Thyroid gland (tissue), 4 donors: ENCODE results near the gene RAMAC. TPM values are rescaled to one million over a fixed set of nuclear protein-coding genes. Genes with fewer than 3 reads are reported as not detected.

Experiments
- DNase-seq, 2 donors: peaks; one replicate each; pipeline ENCODE4 v3.0.0-alpha.2; 2019
- H3K27ac ChIP-seq, 3 donors: fragments of 200-600 bp; sonication (generic); 1 replicate in 2 of 3; 2 replicates in 1 of 3; pipeline ENCODE4 v1.5.1; 2016 to 2019; ENCODE audit warnings: mild to moderate bottlenecking in 1 of 3, moderate library complexity in 1 of 3
- H3K27me3 ChIP-seq: fragments of 200-600 bp; sonication (generic); one replicate; pipeline ENCODE4 v1.5.1; 2019
- H3K36me3 ChIP-seq, 2 donors: fragments of 200-600 bp; sonication (generic); one replicate each; pipeline ENCODE4 v1.5.1; 2016 to 2019
- H3K4me1 ChIP-seq, 2 donors: fragments of 200-600 bp; sonication (generic); one replicate each; pipeline ENCODE4 v1.5.1; 2017 to 2019
- H3K4me3 ChIP-seq, 3 donors: fragments of 200-600 bp; sonication (generic); replicated peaks in 1 of 3; 1 replicate in 2 of 3; 2 replicates in 1 of 3; pipeline ENCODE4 v1.5.1; 2016; ENCODE audit warnings: mild to moderate bottlenecking in 1 of 3
- H3K9me3 ChIP-seq: fragments of 200-600 bp; sonication (generic); one replicate; pipeline ENCODE4 v1.5.1; 2017
- POLR2A ChIP-seq, 2 donors: fragments of 450-650 bp; IDR thresholded peaks; one replicate each; pipeline ENCODE4 v1.6.1; 2017; ENCODE audit warnings: antibody characterized with exemption in 2 of 2, mild to moderate bottlenecking in 2 of 2, moderate library complexity in 1 of 2
- WGBS, 2 donors: methylation state at CpG; one replicate each; pipeline ENCODE4 v1.1.5; 2017; 5-methylcytosine and 5-hydroxymethylcytosine counted together
- intact Hi-C: fragments of 100-400 bp; cut with DNase I; formaldehyde crosslinking; loops from one replicate; pipeline ENCODE4 v1.15.1; 2023
- total RNA-seq, 4 donors: library from RNA; depleted of rRNA; stranded (reverse); fragments of >200 nt; gene quantifications; one replicate each; pipeline ENCODE4 v1.2.3, GENCODE V29; 2016
- TF ChIP-seq, protein P1 (sequence below), 6 experiments: fragments of 200-600 bp in 3 of 6; fragments of 450-650 bp in 3 of 6; sonication (generic) in 3 of 6; IDR thresholded peaks; one replicate each; pipeline ENCODE4 v1.5.1; 2016 to 2019; ENCODE audit warnings: antibody characterized with exemption in 6 of 6, mild to moderate bottlenecking in 2 of 6, inconsistent platforms in 1 of 6, moderate library complexity in 1 of 6

RAMAC gene
- total RNA-seq, 4 donors from 2014 or later = 18.7 to 24.0 (median 22.0) TPM

DNA sequence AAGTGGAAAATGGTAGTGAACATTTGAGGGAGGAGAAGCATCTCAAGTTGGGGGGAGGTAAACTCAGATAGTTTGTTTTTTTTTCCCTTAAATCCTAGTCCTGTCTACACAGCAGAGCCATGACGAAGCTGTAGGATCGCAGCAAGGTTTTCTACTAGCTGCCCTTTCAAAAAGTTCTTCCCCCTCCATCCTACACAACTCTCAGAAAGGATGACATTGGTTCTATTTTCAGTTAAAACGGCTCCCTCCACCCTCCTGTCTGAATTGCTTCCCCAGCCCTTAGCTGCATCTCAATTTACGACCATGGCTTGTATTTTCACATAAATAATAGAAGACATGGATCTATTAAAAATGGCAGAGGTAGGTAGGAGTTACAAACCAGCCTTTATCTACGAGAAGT, 35.7 kb upstream of the RAMAC start:
- H3K4me1 ChIP-seq = peaks cover 39 to 40% of the 10 kb centered on the region in 2 donors
- intact Hi-C loops = no loop called here
- 59 to 65% methylated on average over 5 of the region's 5 CpGs for WGBS, 2 donors
- peak overlapping the region; percentile 87 to 92 (median 91) for H3K27ac ChIP-seq
- H3K9me3 ChIP-seq = no peaks in the 10 kb centered on the region
- no peak overlapping the region for H3K4me3 ChIP-seq
- TF ChIP-seq, protein P1, sequence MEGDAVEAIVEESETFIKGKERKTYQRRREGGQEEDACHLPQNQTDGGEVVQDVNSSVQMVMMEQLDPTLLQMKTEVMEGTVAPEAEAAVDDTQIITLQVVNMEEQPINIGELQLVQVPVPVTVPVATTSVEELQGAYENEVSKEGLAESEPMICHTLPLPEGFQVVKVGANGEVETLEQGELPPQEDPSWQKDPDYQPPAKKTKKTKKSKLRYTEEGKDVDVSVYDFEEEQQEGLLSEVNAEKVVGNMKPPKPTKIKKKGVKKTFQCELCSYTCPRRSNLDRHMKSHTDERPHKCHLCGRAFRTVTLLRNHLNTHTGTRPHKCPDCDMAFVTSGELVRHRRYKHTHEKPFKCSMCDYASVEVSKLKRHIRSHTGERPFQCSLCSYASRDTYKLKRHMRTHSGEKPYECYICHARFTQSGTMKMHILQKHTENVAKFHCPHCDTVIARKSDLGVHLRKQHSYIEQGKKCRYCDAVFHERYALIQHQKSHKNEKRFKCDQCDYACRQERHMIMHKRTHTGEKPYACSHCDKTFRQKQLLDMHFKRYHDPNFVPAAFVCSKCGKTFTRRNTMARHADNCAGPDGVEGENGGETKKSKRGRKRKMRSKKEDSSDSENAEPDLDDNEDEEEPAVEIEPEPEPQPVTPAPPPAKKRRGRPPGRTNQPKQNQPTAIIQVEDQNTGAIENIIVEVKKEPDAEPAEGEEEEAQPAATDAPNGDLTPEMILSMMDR (IDR thresholded peaks at IDR 0.05) = no peak
- TF ChIP-seq POLR2A (IDR thresholded peaks at IDR 0.05) = no peak
- H3K36me3 ChIP-seq = no peaks in the 10 kb centered on the region
- no peak for DNase-seq
- H3K27me3 ChIP-seq = no peaks in the 10 kb centered on the region

DNA sequence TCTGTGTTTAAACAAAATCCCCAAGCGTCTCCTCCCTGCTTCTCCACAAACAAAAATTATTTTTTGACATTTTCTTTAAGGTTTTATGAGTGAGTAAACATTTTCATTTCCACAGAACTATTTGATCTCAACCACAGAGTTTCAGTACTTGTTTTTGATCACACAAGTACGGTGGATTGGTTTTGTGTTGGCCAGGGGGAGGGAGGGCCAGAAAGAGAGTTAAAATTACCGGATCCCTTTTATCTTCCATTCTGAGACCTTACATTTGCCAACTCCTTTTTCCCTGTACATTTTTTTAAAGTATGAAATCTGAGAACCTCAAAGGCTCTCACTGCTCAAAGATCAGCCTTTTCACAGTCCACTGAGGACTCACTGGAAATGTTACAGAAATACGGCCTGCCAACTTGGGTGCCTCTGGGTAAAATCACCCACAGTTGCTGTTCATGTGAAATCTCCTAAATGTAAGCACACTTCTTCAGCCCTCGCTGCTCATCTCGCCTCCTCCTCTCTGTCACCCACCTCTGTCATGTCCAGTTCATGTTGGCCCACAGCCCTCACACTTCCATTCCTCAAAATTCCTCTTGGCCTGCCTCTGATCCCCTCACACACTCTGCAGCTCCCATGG, 35.2 kb upstream of the RAMAC start:
- H3K9me3 ChIP-seq = no peaks in the 10 kb centered on the region
- TF ChIP-seq, protein P1 (IDR thresholded peaks at IDR 0.05) = no peak
- TF ChIP-seq POLR2A (IDR thresholded peaks at IDR 0.05) = peak in 1 of 2 donors; percentile 52
- no peaks in the 10 kb centered on the region for H3K27me3 ChIP-seq
- no peaks in the 10 kb centered on the region for H3K36me3 ChIP-seq
- peaks cover 33 to 34% of the 10 kb centered on the region in 2 donors for H3K4me1 ChIP-seq
- H3K4me3 ChIP-seq = peak overlapping the region in 2 of 3 donors; percentile 2 to 70
- 28 to 35% methylated on average over 6 of the region's 6 CpGs for WGBS, 2 donors
- intact Hi-C loops = no loop called here
- peak overlapping the region; percentile 87 to 92 (median 91) for H3K27ac ChIP-seq
- DNase-seq = peak; percentile 32 to 41

DNA sequence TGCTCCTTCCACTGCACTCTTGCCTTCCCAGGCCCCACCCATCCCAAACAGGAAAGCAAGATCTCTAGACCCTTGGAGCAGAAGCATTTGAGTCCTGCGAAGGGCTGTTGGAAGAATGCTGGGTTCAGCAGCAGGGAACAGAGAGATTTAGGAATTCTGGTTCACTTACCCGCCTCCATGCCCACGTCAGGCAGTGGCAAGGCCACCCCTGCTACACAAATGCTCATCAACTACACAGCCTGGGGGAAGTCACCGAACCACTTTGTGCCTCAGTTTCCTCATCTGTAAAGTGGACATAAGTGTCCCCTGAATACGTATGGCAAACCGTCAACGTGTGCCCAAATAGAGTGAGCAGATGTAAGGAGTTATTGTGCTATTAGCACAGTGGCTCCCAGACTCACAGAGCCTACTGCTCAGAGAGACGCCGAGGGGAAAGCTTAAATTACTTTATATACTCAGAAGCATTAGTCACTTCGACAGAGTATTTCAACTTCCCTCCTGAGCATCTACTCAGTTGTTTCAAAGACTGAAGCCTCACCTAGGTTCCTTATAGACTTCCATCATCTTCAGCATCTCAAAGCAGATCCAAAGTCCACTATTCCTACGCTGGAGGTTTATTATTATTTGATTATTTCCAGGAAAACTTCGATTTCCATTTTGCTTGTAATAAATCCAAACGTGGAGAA, 34.4 kb upstream of the RAMAC start:
- WGBS, 2 donors = 56% methylated on average over 13 of the region's 13 CpGs
- H3K4me1 ChIP-seq = peaks cover 27 to 31% of the 10 kb centered on the region in 2 donors
- no peaks in the 10 kb centered on the region for H3K27me3 ChIP-seq
- H3K36me3 ChIP-seq = no peaks in the 10 kb centered on the region
- TF ChIP-seq POLR2A (IDR thresholded peaks at IDR 0.05) = no peak
- TF ChIP-seq, protein P1 (IDR thresholded peaks at IDR 0.05) = no peak
- H3K9me3 ChIP-seq = no peaks in the 10 kb centered on the region
- H3K27ac ChIP-seq = peak overlapping the region; percentile 87 to 92 (median 91)
- DNase-seq = no peak
- intact Hi-C loops = no loop called here
- peak overlapping the region; percentile 36 to 70 (median 41) for H3K4me3 ChIP-seq

DNA sequence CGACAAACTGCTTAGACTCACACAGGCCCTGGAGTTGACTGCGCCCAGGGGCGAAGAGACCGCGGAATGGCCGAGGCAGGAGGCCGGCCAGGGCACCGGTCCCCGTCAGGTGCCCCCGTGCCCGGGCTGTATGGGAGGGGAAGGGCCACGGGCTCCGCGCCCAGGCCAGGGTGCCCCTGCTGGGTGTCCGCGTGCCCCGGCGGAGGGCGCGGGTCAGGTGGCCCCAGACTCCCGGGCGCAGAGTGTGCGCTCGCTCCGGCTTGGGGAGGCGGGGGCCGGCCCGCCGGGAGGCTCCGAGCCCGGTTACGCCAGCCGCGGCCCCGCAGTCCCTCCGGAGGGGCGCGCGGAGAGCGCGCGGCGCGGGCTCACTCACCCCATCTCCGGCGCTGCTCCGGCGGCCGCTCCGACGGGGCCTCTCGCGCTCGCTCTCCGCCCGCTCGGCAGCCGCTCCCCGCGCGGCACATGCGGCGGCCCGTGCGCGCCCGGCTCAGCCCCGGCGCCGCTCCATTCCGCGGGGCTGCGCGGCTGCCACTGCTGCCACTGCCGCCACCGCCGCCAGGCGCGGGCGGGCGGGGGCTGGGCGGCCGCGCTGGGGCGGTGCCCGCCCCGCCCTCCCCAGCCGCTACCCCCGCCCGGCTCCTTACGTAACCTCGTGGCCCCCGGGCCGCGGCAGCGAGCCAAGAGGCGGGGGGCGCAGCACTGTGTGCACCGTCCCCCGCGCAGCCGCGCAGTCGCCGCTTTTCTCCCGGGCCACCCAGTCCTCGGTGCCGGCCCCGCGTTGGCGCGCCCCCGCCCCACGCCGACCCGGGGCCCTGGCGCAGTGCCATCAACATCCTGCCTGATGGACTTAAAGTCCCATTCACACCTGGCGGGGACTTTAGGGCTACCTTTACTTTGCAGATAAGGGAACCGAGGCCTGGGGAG, 33.6 kb upstream of the RAMAC start, which contains the start of gene HOMER2:
HOMER2 (minus strand) TSS at position 563 of the 924 bp plus-strand sequence; CDS start at position 378, 185 bp downstream.
- H3K27ac ChIP-seq = peak within 1 kb of the TSS; percentile 87 to 92 (median 91)
- DNase-seq = peak; percentile 74 to 77
- no peaks in the 10 kb centered on the region for H3K27me3 ChIP-seq
- WGBS, 2 donors = 0 to 2% methylated on average over 31 to 33 of the region's 119 CpGs
- H3K4me3 ChIP-seq = peak within 1 kb of the TSS; percentile 36 to 70 (median 41)
- peaks cover 23 to 31% of the 10 kb centered on the region in 2 donors for H3K4me1 ChIP-seq
- no peaks in the 10 kb centered on the region for H3K36me3 ChIP-seq
- TF ChIP-seq, protein P1 (IDR thresholded peaks at IDR 0.05) = peak in 2 of 6 experiments; percentile 20 to 31
- TF ChIP-seq POLR2A (IDR thresholded peaks at IDR 0.05) = peak; percentile 8 to 83
- intact Hi-C loops = no loop called here
- H3K9me3 ChIP-seq = no peaks in the 10 kb centered on the region
